Ectodermal cell (in vitro differentiated cells): Measurements from ENCODE around the gene POP7.
"Not testable (repeated sequence)": the region's sequence is repeated elsewhere in the genome, so short reads cannot be mapped to it uniquely, and the experiment has no call there.

Experiments used
- H3K27ac ChIP-seq: 2 replicates; pipeline ENCODE4 v1.7.0; 2013; ENCODE audit warnings: mild to moderate bottlenecking, low read depth, low read length; ENCODE audit not compliant: insufficient read depth, poor library complexity, severe bottlenecking
- H3K27me3 ChIP-seq: 2 replicates; pipeline ENCODE4 v1.7.0; 2013; ENCODE audit warnings: mild to moderate bottlenecking, low read length; ENCODE audit not compliant: insufficient read depth, control insufficient read depth, poor library complexity, severe bottlenecking
- H3K36me3 ChIP-seq: one replicate; pipeline ENCODE4 v1.7.0; 2013; ENCODE audit warnings: low read length; ENCODE audit not compliant: control insufficient read depth, insufficient read depth
- H3K4me1 ChIP-seq: one replicate; pipeline ENCODE4 v1.7.0; 2013; ENCODE audit warnings: low read length; ENCODE audit not compliant: control insufficient read depth, insufficient read depth
- H3K4me3 ChIP-seq: 2 replicates; pipeline ENCODE4 v1.7.0; 2013; ENCODE audit warnings: low read depth, low read length, control low read depth; ENCODE audit not compliant: insufficient read depth
- H3K9me3 ChIP-seq: 2 replicates; pipeline ENCODE4 v1.7.0; 2013; ENCODE audit warnings: mild to moderate bottlenecking, low read length, moderate library complexity; ENCODE audit not compliant: control insufficient read depth
- WGBS, 2 experiments: methylation state at CpG; one replicate each; pipeline ENCODE4 v1.1.7; 2013; ENCODE audit warnings: missing lambda C conversion rate in 2 of 2; 5-methylcytosine and 5-hydroxymethylcytosine counted together

POP7 gene

GRCh38 chr7:100694098-100694745 lies 11.7 kb upstream of the POP7 start, which contains the start of gene GIGYF1:
Gene GIGYF1, minus strand, starts transcription at chr7:100694250. Its CDS starts 6,012 bp downstream, at chr7:100688238.
- Histone ChIP-seq H3K27ac (peak within 1 kb of the TSS; percentile 71), H3K9me3 (no peaks in the 10 kb centered on the region), H3K4me3 (peak within 1 kb of the TSS; percentile 92), H3K27me3 (peaks cover 15% of the 10 kb centered on the region), H3K4me1 (peaks cover 18% of the 10 kb centered on the region), H3K36me3 (peaks cover 1% of the 10 kb centered on the region)
- 1% methylated on average over 98 to 102 of the region's 102 CpGs for WGBS, 2 experiments

DNA sequence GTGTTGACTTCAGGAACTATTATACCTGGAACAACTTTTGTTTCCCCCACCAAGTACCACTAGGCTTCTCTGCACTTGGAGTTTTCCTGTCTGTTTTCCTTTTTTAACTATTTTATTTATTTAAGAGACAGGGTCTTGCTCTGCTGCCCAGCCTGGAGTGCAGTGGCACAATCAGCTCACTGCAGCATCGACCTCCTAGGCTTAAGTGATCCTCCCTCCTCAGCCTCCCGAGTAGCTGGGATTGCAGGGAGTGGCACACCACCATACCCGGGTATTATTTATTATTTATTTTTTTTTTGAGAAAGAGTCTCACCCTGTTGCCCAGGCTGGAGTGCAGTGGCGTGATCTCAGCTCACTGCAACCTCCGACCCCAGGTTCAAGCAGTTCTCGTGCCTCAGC lies 9.8 kb upstream of the POP7 start:
- Histone ChIP-seq H3K4me1 (peaks cover 15% of the 10 kb centered on the region), H3K27me3 (peaks cover 15% of the 10 kb centered on the region), H3K4me3 (no peak overlapping the region), H3K9me3 (no peaks in the 10 kb centered on the region), H3K36me3 (no peaks in the 10 kb centered on the region), H3K27ac (no peak overlapping the region)
- 90 to 92% methylated on average over 6 of the region's 6 CpGs for WGBS, 2 experiments

DNA sequence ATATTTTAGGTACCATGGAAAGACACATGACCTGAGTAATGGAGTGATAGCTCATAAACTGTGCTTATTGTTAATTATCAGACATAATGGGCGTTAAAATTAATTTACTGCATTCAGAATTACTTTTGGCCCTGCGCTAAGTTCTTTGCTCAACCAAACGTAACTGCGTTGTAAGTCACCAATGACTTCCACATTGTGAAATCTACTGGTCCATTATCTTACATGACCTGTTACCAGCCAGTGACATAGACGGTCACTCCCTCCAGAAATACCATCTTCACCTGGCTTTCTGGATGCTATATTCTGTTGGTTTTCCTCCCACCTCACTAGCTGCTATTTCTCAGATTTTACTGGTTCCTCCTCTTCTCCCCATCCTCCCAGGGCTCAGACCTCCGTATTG lies 6.9 kb upstream of the POP7 start:
- no peaks in the 10 kb centered on the region for H3K36me3 ChIP-seq
- H3K27me3 ChIP-seq = peaks cover 15% of the 10 kb centered on the region
- no peak overlapping the region for H3K27ac ChIP-seq
- H3K4me1 ChIP-seq = no peaks in the 10 kb centered on the region
- H3K9me3 ChIP-seq = no peaks in the 10 kb centered on the region
- no peak overlapping the region for H3K4me3 ChIP-seq
- WGBS, 2 experiments = 88 to 89% methylated on average over 6 of the region's 6 CpGs

GRCh38 chr7:100701089-100701488 lies 4.8 kb upstream of the POP7 start:
- H3K9me3 ChIP-seq, H3K27ac ChIP-seq, H3K4me3 ChIP-seq, H3K36me3 ChIP-seq, H3K27me3 ChIP-seq, H3K4me1 ChIP-seq: not testable (repeated sequence)
- WGBS, 2 experiments = 91 to 95% methylated on average over 3 of the region's 3 CpGs

- Histone ChIP-seq H3K27ac (peak overlapping the region; percentile 91), H3K36me3 (peaks cover 13% of the 10 kb centered on the region), H3K27me3 (no peaks in the 10 kb centered on the region), H3K4me1 (peaks cover 9% of the 10 kb centered on the region), H3K9me3 (no peaks in the 10 kb centered on the region), H3K4me3 (peak overlapping the region; percentile 77)
- 0% methylated on average over 25 of the region's 25 CpGs for WGBS, 2 experiments
These were observed 585 bp upstream of the POP7 start for GRCh38 chr7:100705320-100705752.

GRCh38 chr7:100706672-100707311 lies 871 bp downstream of the POP7 start:
- Histone ChIP-seq H3K4me3 (peak overlapping the region; percentile 77), H3K27ac (no peak overlapping the region), H3K36me3 (peaks cover 13% of the 10 kb centered on the region), H3K4me1 (peaks cover 9% of the 10 kb centered on the region), H3K27me3 (no peaks in the 10 kb centered on the region), H3K9me3 (no peaks in the 10 kb centered on the region)
- WGBS, 2 experiments = 38 to 41% methylated on average over 34 of the region's 34 CpGs

- 93 to 97% methylated on average over 6 of the region's 6 CpGs for WGBS, 2 experiments
- no peaks in the 10 kb centered on the region for H3K9me3 ChIP-seq
These were observed 2.5 kb downstream of the POP7 start for GRCh38 chr7:100708395-100708794.

GRCh38 chr7:100710452-100710851 lies 4.5 kb downstream of the POP7 start:
- Histone ChIP-seq H3K36me3 (peaks cover 13% of the 10 kb centered on the region), H3K27me3 (no peaks in the 10 kb centered on the region), H3K27ac (no peak overlapping the region), H3K4me3 (no peak overlapping the region), H3K4me1 (peaks cover 9% of the 10 kb centered on the region), H3K9me3 (no peaks in the 10 kb centered on the region)
- 94% methylated on average over 4 of the region's 4 CpGs for WGBS, 2 experiments

More at GRCh38 chr7:100708395-100708794, 2.5 kb downstream of the POP7 start:
- Histone ChIP-seq H3K4me1 (peaks cover 9% of the 10 kb centered on the region), H3K36me3 (peaks cover 13% of the 10 kb centered on the region), H3K27me3 (no peaks in the 10 kb centered on the region), H3K4me3 (no peak overlapping the region), H3K27ac (no peak overlapping the region)

- H3K9me3 ChIP-seq = no peaks in the 10 kb centered on the region
- peaks cover 13% of the 10 kb centered on the region for H3K36me3 ChIP-seq
- no peak overlapping the region for H3K27ac ChIP-seq
- 90 to 91% methylated on average over 11 of the region's 11 CpGs for WGBS, 2 experiments
- H3K4me3 ChIP-seq = no peak overlapping the region
- H3K27me3 ChIP-seq = no peaks in the 10 kb centered on the region
- H3K4me1 ChIP-seq = peaks cover 9% of the 10 kb centered on the region
These were observed 5.4 kb downstream of the POP7 start for GRCh38 chr7:100711369-100711768.

- Histone ChIP-seq H3K9me3 (no peaks in the 10 kb centered on the region), H3K27me3 (peaks cover 7% of the 10 kb centered on the region), H3K4me3 (no peak overlapping the region), H3K4me1 (no peaks in the 10 kb centered on the region), H3K27ac (no peak overlapping the region), H3K36me3 (no peaks in the 10 kb centered on the region)
- 84 to 87% methylated on average over 8 of the region's 8 CpGs for whole genome bisulfite sequencing, 2 experiments
These were observed 8.8 kb downstream of the POP7 start for GRCh38 chr7:100714725-100715124.
